Lower leg skin (tissue), 3 donors: ENCODE measurements around the gene JAK1.

Experiments used
- POLR2A ChIP-seq, 2 donors: fragments of 450-650 bp; IDR thresholded peaks; one replicate each; pipeline ENCODE4 v1.6.1; 2016 to 2017; ENCODE audit warnings: antibody characterized with exemption in 2 of 2, mild to moderate bottlenecking in 1 of 2, moderate library complexity in 1 of 2
- TF ChIP-seq, protein P1 (sequence below), 3 donors: fragments of 450-650 bp; IDR thresholded peaks; one replicate each; pipeline ENCODE4 v1.5.1; 2016; ENCODE audit warnings: antibody characterized with exemption in 3 of 3, mild to moderate bottlenecking in 3 of 3, moderate library complexity in 2 of 3

DNA sequence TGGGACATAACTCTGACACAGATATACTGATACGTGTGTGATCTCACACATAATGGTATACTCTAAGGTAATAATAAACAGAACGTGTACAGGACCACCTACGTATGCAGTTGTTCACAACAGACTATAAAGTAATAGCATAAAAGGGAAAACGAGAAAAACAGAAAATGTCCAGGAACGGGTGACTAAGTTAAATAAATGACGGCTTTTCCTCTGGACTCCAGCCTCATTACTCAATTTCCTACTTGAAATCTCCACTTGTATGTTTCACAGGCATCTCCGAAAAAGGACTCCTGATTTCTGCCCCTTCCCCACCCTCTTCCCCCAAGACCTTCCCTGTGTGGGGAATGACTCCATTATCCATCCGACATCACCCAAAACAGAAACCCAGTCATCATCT, 95.1 kb downstream of the JAK1 start:
- TF ChIP-seq, protein P1, sequence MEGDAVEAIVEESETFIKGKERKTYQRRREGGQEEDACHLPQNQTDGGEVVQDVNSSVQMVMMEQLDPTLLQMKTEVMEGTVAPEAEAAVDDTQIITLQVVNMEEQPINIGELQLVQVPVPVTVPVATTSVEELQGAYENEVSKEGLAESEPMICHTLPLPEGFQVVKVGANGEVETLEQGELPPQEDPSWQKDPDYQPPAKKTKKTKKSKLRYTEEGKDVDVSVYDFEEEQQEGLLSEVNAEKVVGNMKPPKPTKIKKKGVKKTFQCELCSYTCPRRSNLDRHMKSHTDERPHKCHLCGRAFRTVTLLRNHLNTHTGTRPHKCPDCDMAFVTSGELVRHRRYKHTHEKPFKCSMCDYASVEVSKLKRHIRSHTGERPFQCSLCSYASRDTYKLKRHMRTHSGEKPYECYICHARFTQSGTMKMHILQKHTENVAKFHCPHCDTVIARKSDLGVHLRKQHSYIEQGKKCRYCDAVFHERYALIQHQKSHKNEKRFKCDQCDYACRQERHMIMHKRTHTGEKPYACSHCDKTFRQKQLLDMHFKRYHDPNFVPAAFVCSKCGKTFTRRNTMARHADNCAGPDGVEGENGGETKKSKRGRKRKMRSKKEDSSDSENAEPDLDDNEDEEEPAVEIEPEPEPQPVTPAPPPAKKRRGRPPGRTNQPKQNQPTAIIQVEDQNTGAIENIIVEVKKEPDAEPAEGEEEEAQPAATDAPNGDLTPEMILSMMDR (IDR thresholded peaks at IDR 0.05), result no peak
- TF ChIP-seq POLR2A (IDR thresholded peaks at IDR 0.05), result no peak
